ENCODE measurements around the gene ATP6V1B1.

- TF ChIP-seq TAF1 (CRISPR knock-in tag; IDR thresholded peaks at IDR 0.05) (no peak), JUN (CRISPR knock-in tag; IDR thresholded peaks at IDR 0.05) (no peak), CTCF (CRISPR knock-in tag; IDR thresholded peaks at IDR 0.05) (no peak), TMF1 (CRISPR knock-in tag; IDR thresholded peaks at IDR 0.05; ENCODE audit: low read depth) (no peak), SP1 (IDR thresholded peaks at IDR 0.05) (no peak), SP1 (CRISPR knock-in tag; IDR thresholded peaks at IDR 0.05) (no peak), EZH2 (conservative IDR thresholded peaks at IDR 0.05; ENCODE audit: low read depth, low read length) (no peak), POLR2AphosphoS5 (IDR thresholded peaks at IDR 0.05; ENCODE audit: low read depth, low read length) (no peak), NFE2L1 (CRISPR knock-in tag; IDR thresholded peaks at IDR 0.05; ENCODE audit: borderline replicate concordance) (no peak)
Observed at GRCh38 chr2:70936165-70936978, 672 bp downstream of the ATP6V1B1 start.

Measured in HepG2 (cell line).